Measurements from ENCODE around the gene TOP1. TPM values are rescaled to one million over a fixed set of nuclear protein-coding genes. Genes with fewer than 3 reads are reported as not detected.

TOP1 gene
- total and polyA plus RNA-seq, 9 of the 15 experiments (the other 6 are each of a cell fraction or from before 2014, with no cell fraction given): 26.4 to 127 (median 39.6) TPM

DNA sequence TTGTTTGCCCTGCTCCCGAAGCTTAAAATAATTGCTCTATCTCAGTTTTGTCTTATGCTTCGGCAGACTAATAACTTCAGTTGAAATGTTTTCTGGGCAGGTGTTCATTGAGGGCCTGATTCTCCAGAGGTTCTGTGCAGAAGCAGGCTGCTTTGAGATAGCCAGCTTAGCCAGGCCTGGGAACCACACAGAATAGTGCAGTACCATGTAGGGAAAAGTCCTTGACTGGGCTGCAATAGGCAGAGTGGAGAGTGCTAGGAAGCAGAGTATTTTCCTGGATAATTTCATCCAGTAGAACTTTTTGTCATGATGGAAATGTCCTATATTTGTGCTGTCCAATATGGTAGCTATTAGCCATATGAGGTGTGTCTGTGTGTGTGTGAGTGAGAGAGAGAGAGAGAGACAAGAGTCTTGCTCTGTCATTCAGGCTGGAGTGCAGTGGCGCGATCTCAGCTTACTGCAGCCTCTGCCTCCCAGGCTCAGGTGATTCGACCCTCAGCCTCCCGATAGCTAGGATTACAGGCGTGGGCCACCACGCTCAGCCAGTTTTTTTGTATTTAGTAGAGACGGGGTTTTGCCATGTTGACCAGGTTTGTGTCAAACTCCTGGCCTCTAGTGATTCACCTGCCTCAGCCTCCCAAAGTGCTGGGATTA, 15.9 kb downstream of the TOP1 start:
- Histone ChIP-seq H3K4me2 (ENCODE audit: insufficient read depth, low read length) (peak overlapping the region; percentile 42; the same call in 1 of the 2 replicates), H3K9ac (ENCODE audit: insufficient read depth in 1 of 2, low read depth in 2 of 2, low read length in 2 of 2) (no peak overlapping the region), H3K27ac (ENCODE audit: extremely low read depth, low read depth, low read length) (peak overlapping the region; percentile 32; the same call in 2 of the 3 replicates), H3K4me3 (no peak overlapping the region), H3K27me3 (ENCODE audit: control insufficient read depth in 2 of 2, insufficient read depth in 2 of 2, low read length in 2 of 2) (no peaks in the 10 kb centered on the region), H3K4me1 (replicated peaks in 1 of 2; ENCODE audit: control insufficient read depth in 2 of 2, insufficient read depth in 2 of 2, low read length in 2 of 2) (peaks cover 14 to 52% of the 10 kb centered on the region in 2 experiments; a peak in 4 of 5 replicates), H3K36me3 (ENCODE audit: control insufficient read depth, insufficient read depth, low read length) (peaks cover 15% of the 10 kb centered on the region; the same call in 2 of the 3 replicates), H3K9me3 (replicated peaks; ENCODE audit: control insufficient read depth, insufficient read depth, low read depth, low read length) (no peaks in the 10 kb centered on the region), H3K79me2 (ENCODE audit: control insufficient read depth, insufficient read depth, low read length) (peaks cover 98% of the 10 kb centered on the region), H4K20me1 (replicated peaks; ENCODE audit: control insufficient read depth, insufficient read depth, low read length) (peaks cover 11% of the 10 kb centered on the region; the same call in 1 of the 2 replicates), H3K9me1 (ENCODE audit: control insufficient read depth, insufficient read depth, low read length) (no peaks in the 10 kb centered on the region), H2AFZ (ENCODE audit: low read depth, low read length) (no peak overlapping the region)
- ATAC-seq (peak; percentile 68), DNase-seq (ENCODE audit: extremely low read depth in 1 of 4, low spot score in 3 of 4) (peak in 1 of 4 experiments; percentile 58), FAIRE-seq (peak; percentile 70)
- WGBS (ENCODE audit: insufficient coverage, low coverage, missing lambda C conversion rate): 27% methylated on average over 9 of the region's 9 CpGs
- ChIA-PET CTCF (ENCODE audit: low intra/inter-chr PET ratio) (no interaction called here), POLR2A (interaction anchor here (0.7 to 10.0 kb wide), 7 partner anchors 8 to 53 kb away, joined by 3 to 125 read pairs (median 4); partner anchors contain the start of gene TOP1)
- intact Hi-C loops (cut with micrococcal nuclease): no loop called here
- BruUV-seq (replicated peaks): no TSS peak
- in situ Hi-C loops (cut with MboI): no loop called here
- TF ChIP-seq, protein P1, sequence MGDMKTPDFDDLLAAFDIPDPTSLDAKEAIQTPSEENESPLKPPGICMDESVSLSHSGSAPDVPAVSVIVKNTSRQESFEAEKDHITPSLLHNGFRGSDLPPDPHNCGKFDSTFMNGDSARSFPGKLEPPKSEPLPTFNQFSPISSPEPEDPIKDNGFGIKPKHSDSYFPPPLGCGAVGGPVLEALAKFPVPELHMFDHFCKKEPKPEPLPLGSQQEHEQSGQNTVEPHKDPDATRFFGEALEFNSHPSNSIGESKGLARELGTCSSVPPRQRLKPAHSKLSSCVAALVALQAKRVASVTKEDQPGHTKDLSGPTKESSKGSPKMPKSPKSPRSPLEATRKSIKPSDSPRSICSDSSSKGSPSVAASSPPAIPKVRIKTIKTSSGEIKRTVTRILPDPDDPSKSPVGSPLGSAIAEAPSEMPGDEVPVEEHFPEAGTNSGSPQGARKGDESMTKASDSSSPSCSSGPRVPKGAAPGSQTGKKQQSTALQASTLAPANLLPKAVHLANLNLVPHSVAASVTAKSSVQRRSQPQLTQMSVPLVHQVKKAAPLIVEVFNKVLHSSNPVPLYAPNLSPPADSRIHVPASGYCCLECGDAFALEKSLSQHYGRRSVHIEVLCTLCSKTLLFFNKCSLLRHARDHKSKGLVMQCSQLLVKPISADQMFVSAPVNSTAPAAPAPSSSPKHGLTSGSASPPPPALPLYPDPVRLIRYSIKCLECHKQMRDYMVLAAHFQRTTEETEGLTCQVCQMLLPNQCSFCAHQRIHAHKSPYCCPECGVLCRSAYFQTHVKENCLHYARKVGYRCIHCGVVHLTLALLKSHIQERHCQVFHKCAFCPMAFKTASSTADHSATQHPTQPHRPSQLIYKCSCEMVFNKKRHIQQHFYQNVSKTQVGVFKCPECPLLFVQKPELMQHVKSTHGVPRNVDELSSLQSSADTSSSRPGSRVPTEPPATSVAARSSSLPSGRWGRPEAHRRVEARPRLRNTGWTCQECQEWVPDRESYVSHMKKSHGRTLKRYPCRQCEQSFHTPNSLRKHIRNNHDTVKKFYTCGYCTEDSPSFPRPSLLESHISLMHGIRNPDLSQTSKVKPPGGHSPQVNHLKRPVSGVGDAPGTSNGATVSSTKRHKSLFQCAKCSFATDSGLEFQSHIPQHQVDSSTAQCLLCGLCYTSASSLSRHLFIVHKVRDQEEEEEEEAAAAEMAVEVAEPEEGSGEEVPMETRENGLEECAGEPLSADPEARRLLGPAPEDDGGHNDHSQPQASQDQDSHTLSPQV (IDR thresholded peaks at IDR 0.05): peak; percentile 42; the same call in 1 of the 2 replicates
- TF ChIP-seq LARP7 (IDR thresholded peaks at IDR 0.05) (no peak), RCOR1 (IDR thresholded peaks at IDR 0.05; ENCODE audit: borderline replicate concordance in 1 of 2, low read depth in 2 of 2, low read length in 2 of 2) (peak in 1 of 2 experiments; percentile 24; a peak in 1 of 4 replicates), HNRNPLL (IDR thresholded peaks at IDR 0.05; ENCODE audit: low read depth, low read length, poor library complexity, severe bottlenecking) (no peak), PHF20 (IDR thresholded peaks at IDR 0.05; ENCODE audit: partially characterized antibody) (no peak), ZNF217 (CRISPR knock-in tag; IDR thresholded peaks at IDR 0.05) (no peak), ASH1L (IDR thresholded peaks at IDR 0.05; ENCODE audit: borderline replicate concordance, low read depth, partially characterized antibody) (no peak), MAZ (CRISPR knock-in tag; conservative IDR thresholded peaks at IDR 0.05 in 1 of 2, IDR thresholded peaks at IDR 0.05 in 1 of 2) (0 out of 4 replicates have a peak, but pooled peaks of 1 of the 2 experiments have one; percentile 15), ZC3H8 (IDR thresholded peaks at IDR 0.05) (no peak), MXI1 (IDR thresholded peaks at IDR 0.05; ENCODE audit: low read depth, low read length) (no peak)
- TF ChIP-seq, protein P2, sequence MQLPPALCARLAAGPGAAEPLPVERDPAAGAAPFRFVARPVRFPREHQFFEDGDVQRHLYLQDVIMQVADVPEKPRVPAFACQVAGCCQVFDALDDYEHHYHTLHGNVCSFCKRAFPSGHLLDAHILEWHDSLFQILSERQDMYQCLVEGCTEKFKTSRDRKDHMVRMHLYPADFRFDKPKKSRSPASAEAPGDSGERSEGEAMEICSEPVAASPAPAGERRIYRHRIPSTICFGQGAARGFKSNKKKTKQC (CRISPR knock-in tag; IDR thresholded peaks at IDR 0.05): no peak
- TF ChIP-seq, protein P3, sequence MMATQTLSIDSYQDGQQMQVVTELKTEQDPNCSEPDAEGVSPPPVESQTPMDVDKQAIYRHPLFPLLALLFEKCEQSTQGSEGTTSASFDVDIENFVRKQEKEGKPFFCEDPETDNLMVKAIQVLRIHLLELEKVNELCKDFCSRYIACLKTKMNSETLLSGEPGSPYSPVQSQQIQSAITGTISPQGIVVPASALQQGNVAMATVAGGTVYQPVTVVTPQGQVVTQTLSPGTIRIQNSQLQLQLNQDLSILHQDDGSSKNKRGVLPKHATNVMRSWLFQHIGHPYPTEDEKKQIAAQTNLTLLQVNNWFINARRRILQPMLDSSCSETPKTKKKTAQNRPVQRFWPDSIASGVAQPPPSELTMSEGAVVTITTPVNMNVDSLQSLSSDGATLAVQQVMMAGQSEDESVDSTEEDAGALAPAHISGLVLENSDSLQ (IDR thresholded peaks at IDR 0.05): peak; percentile 71
